Measurements from ENCODE around the gene LEP.
A peak's percentile ranks its signal among the peaks of the same experiment; 100 is the strongest.

The LEP gene

DNA sequence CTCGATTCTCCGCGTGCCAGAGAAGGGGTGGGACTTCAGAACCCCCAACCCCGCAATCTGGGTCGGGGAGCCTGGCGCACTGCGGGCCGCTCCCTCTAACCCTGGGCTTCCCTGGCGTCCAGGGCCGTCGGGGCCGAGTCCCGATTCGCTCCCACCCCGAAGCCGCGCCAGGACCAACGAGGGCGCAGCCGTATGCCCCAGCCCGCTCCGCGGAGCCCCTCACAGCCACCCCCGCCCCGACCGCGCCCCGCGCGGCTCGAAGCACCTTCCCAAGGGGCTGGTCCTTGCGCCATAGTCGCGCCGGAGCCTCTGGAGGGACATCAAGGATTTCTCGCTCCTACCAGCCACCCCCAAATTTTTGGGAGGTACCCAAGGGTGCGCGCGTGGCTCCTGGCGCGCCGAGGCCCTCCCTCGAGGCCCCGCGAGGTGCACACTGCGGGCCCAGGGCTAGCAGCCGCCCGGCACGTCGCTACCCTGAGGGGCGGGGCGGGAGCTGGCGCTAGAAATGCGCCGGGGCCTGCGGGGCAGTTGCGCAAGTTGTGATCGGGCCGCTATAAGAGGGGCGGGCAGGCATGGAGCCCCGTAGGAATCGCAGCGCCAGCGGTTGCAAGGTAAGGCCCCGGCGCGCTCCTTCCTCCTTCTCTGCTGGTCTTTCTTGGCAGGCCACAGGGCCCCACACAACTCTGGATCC is at the start of gene LEP:
TSS of gene LEP (plus strand) at position 583 of the 691 bp plus-strand sequence. CDS start 10,741 bp downstream, outside the sequence.
- no peak for DNase-seq (ENCODE audit: low read depth in 4 of 4, low spot score in 1 of 4)

DNA sequence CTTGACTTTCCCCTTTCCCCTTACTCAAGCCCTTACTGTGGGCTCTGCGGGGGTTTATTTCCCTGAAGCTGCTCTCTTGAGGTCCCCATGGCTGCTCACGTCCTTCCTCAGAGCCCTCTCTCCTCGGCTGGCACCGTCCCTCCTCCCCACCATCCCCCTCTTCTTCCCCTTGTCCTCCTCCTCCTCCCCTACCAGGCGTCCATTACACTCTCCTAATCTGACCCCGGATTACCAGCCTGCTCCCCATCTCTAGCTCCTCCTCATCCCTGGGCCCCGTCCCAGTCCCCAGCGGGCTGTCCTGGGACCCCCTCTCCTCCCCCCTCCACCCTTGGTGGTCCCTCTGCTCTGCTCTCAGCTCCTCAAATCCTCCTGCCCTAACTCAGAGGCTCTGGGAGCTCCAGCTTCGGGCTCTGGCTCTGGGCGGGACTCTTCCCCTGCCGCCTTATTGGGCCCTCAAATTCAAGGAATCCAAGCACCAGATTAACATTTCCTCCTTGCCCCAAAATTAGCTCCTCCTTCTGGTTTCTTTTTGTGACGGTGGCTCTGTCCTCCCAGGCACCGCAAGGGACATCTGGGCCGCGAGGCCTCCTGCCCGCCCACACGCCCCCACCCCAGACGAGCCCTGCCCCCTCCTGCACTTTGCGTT is 48.5 kb upstream of the LEP start:
- no peak for DNase-seq (ENCODE audit: low read depth in 4 of 4, low spot score in 1 of 4)

DNA sequence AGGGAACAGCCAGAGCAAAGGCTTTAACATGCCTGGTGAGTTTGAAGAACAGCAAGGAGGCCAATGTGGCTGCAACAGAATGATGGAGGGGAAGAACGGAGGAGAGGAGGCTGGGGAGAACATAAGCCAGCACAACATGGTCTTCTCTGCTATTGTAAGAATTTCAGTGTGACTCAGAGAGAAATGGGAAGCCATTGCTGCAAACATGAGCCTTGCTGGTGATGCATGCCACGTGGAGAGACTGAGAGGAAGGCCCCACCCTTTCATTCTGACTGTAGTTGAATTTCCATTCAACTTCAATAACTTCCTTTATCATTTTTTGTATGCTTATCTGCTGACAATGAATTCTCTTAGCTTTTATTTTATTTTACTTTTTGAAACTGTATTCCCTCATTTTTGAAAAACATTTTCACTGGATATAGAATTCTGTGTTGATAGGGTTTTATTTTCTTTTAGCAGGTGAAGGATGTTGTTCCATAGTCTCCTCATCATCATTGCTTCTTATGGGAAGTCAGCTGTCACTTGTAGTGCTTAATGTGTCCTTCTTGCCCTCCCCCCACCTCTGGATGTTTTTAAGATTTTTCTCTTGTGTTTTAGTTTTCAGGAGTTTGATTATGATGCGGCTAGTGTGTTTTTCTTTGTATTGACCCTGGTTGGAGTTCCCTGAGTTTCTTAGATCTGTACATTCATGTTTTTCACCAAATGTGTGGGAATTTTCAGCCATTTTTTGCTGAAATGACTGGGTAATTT is 46.4 kb upstream of the LEP start:
- DNase-seq (ENCODE audit: low read depth in 4 of 4, low spot score in 1 of 4), result no peak

GRCh38 chr7:128197589-128197988 is 43.5 kb upstream of the LEP start:
- DNase-seq (ENCODE audit: low read depth in 4 of 4, low spot score in 1 of 4), result no peak

DNA sequence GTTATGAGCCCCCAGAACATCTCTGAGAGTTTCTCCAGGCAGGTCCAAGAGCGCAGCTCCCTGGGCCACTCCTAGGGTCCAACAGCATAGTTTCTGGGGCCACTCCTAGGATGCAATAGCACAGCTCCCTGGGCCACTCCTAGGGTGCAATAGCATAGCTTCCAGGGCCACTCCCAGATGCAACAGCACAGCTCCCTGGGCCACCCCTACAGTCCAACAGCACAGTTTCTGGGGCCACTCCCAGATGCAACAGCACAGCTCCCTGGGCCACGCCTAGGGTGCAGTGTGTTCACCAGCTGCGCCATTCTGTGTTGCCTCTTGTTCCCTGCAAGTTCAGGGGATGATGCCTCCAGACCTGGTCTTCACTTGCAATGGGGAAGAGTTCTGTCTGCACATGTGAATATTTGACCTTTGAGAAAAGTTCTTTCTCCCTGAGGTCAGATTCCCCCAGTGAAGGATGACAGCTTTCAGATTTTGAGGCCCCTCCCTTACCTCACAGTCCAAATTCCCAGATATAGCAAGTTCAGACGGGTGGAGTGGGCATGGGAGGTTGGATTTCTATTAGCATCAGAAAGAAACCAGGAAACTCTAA is 43.0 kb upstream of the LEP start:
- DNase-seq (ENCODE audit: low read depth in 4 of 4, low spot score in 1 of 4), result no peak

- no peak for DNase-seq (ENCODE audit: low read depth in 4 of 4, low spot score in 1 of 4)
These were observed 40.7 kb upstream of the LEP start for GRCh38 chr7:128200376-128200775.

DNA sequence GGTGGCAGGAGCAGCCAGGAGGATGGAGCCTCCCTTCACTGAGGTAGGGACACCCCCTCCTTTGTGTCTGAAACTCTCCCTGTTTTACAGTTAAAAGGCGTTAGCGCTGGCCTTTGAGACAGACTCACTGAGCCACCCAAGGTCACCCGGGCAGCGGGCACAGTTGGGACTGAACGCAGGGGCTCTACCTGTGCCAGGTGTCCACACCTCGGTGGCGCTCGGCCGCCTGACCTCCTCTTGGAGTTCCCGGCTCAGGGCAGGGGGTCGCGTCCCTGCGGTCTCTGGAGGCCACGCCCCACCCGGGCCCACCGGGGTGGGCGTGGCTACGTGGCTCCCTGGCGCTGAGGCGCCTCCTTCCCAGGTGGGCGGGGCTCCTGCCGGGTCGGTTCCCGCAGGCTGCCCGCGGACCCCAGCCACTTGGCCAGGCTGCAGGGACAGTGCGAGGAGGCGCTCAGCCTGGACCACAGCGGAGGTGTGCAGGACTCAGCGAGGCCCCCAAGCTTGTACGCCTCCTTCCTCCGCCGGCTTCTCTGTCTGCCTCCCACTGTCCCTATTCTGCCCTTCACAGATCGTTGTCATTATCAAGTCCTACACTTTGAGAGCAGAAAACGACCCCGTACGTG is 39.9 kb upstream of the LEP start:
- no peak for DNase-seq (ENCODE audit: low read depth in 4 of 4, low spot score in 1 of 4)

GRCh38 chr7:128201690-128202085 is 39.4 kb upstream of the LEP start:
- no peak for DNase-seq (ENCODE audit: low read depth in 4 of 4, low spot score in 1 of 4)

DNA sequence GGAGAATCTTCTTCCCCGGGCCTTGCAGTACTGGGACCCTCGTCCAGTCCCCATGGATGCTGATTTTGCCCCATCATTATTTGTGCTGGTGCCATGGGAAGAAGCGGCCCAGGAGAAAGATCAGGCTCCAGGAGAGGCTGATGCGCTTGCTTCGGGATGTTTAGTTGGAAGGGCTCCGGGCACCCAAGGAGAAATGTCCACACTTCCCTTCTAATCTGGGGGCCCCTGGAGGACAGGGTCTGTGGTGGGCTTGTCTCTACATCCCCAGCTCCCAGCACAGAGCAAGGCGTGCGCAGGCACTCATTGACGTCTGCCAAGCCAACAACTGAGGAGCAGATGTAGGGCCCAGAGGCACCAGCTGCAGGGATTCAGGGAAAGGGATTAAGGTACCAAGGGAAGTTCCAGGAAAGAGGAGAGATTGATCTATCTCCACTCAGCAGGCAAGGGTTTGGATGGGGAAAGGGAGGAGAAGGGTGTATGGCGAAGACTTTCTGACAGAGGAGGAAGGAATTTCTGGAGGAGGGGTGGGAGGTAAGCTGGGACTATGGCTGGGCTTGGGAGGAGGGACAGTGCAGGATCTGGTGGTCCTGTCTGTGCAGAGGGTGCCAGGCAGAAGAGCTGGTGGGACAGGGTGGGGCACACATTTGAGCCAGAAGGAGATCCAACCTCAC is 38.7 kb upstream of the LEP start:
- no peak for DNase-seq (ENCODE audit: low read depth in 4 of 4, low spot score in 1 of 4)

DNA sequence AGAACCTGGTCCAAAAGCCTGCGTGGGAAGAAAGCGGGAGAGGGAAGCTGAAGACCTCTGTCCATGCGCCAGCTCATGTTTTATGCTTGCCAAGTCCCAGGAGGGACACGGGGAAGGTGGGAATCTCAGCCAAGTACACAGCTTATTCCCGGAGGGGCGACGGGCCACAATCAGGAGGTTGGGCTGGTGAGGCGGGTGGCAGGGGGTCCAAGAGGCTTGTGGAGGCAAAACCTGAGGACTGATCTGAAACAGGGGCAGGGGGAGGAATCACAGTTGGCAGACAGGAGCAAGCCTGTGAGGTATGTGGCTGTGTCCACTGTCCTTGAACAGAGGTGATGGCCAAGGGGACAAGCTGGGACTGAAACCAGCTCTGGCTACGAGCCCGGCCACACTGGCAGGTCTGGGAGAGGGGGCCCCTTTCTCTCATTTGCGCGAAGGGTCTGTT is 38.0 kb upstream of the LEP start:
- no peak for DNase-seq (ENCODE audit: low read depth in 4 of 4, low spot score in 1 of 4)

- no peak for DNase-seq (ENCODE audit: low read depth in 4 of 4, low spot score in 1 of 4)
These were observed 37.3 kb upstream of the LEP start for GRCh38 chr7:128203710-128204214.

GRCh38 chr7:128204455-128204854 is 36.6 kb upstream of the LEP start:
- no peak for DNase-seq (ENCODE audit: low read depth in 4 of 4, low spot score in 1 of 4)

- no peak for DNase-seq (ENCODE audit: low read depth in 4 of 4, low spot score in 1 of 4)
These were observed 36.0 kb upstream of the LEP start for GRCh38 chr7:128205068-128205467.

- no peak for DNase-seq (ENCODE audit: low read depth in 4 of 4, low spot score in 1 of 4)
These were observed 34.9 kb upstream of the LEP start for GRCh38 chr7:128206017-128206746.

DNA sequence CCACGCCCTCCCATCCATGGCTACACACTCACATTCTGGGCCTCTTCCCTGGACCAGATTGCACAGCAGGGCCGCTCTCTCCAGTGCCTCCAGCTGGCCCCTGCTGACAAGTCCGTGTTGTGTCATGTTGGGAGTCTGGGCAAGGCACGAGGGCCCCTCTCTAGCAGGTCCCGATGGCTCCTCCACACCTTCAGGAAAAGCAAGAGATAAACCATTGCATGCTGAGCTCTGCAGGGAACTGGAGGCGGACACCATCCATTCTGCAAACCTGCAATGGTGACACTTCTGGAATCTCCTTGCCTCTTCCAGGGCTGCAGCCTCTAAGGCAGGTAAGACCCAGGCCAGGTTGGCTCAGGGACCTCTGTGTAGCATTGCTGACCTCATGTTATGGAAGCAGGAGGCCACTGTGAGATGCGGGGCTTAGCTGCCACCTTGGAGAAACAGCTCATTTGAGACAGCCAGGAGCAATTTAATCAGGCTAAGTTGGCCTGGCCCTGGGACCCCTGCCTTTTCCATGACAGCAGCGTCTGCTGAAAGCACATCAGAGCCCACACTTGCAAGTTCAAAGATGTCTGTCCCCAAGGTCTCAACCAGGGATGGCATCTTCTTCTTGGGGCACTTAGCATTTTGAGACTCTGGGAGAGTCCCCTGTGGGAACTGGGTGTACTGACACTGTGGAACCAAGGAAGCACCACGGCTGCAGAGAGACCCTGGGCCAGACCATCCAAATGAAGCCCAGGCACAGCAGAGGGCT is 34.2 kb upstream of the LEP start:
- no peak for DNase-seq (ENCODE audit: low read depth in 4 of 4, low spot score in 1 of 4)

GRCh38 chr7:128207609-128208008 is 33.5 kb upstream of the LEP start:
- DNase-seq (ENCODE audit: low read depth in 4 of 4, low spot score in 1 of 4), result no peak

GRCh38 chr7:128209229-128210035 is 31.6 kb upstream of the LEP start:
- DNase-seq (ENCODE audit: low read depth in 4 of 4, low spot score in 1 of 4), result peak; percentile 31 to 54 (median 48)

GRCh38 chr7:128210036-128210347 is 31.1 kb upstream of the LEP start:
- no peak for DNase-seq (ENCODE audit: low read depth in 4 of 4, low spot score in 1 of 4)

All from stimulated activated CD4-positive, alpha-beta T cell treated with anti-CD3 and anti-CD28 coated beads, Interleukin-1b, Interleukin-23, amount 100 ng/mL, for 24 hours (primary cell).